Ammon's horn (tissue), 1 donor: Measurements from ENCODE around the gene C22orf23.

Experiments
- DNase-seq: peaks from one replicate; pipeline ENCODE4 v3.0.0-alpha.2; 2016; ENCODE audit warnings: low spot score

C22orf23 gene

DNA sequence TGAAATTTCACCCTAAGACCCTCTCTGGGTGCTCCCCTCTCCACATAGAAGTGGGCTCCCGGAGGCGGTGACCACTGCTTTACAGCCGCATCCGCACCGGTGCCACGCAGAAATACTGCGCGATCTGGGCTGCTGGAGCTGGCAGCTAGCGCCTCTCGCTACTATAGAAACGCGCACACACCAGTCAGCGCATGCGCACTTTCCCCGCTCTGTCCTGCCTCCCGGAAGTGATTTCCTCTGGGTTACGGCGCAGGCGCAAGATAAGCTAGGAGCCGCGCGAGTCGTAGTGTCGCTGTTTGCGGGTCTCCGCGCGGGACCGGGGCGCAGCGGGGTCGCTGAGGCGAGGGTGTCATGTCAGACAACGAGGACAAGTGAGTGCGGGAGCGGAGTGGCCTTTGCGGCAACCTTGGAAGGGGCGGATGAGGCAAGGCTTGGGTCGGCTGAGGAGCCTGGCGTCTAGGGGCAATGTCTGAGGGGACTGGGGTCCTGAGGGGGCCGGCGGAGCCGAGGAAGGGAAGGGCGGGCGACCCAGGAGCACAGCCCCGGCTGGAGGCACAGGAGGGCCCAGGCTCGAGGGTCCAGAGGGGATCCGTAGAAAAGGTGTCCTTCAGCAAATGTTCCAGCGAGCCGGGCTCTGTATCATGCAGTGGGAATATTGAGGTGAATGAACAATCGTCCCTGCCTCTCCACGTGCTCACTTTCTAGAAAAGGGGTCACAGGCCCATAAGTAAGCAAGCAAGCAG is at the start of gene C22orf23, which contains the start of gene POLR2F:
Gene C22orf23 (minus strand): TSS at position 165 of the 743 bp plus-strand sequence. CDS start 452 bp downstream, outside the sequence.
Gene POLR2F (plus strand): TSS at position 263 of the 743 bp plus-strand sequence. CDS start 89 bp downstream, at position 352.
- peak; percentile 96 for DNase-seq

DNA sequence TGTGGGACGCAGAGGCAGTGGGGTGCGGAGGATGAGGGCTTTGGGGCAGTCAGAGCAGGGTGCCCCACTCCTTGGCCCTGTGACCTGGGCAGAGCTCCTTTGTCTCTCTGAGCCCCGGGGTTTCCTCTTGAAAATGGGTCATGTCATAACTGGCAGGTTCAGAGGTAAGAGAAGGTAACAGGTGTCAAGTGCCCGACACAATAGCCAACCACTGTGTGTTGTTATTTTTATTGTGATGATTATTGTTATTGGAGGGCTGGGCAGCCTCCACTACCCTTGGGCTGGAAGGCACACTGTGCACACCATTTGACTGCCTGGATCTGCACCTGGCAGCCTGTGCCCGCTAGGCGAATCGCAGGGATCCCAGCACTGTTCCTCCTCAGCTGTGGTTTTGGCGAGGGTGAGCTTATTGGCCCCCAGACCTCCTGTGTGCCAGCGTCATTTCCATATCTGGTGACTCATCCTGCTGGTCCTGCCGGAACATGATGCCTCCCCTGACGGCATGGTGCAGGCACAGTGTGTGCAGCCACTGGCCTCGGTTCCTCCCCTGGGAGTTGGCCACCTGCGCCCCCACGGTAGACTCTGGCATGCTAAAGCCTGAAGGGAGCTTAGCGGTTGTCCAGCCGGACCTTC is 46.4 kb upstream of the C22orf23 start:
- DNase-seq, result peak; percentile 75

DNA sequence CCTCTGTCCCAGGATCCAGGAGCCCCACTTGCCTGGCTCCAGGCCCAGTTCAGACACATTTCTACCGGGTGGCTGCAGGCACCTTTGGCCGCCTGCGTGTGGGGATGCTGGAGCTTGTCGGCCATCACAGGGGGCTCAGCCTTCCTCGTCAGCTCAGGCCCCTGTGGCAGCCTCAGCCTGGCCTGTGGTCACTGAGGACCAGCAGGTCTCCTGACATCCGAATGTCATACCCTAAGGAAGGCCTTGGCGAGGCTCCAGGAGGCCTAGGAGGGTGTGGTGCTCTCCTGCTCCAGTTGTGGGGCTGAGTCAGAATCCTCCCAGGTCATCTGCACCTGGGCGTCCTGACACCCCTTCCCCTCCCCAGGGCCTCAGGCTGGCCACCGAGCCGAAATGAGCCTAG is 45.8 kb upstream of the C22orf23 start:
- no peak for DNase-seq

- DNase-seq, result peak; percentile 80
These were observed 45.1 kb upstream of the C22orf23 start for GRCh38 chr22:37998543-37998942.

DNA sequence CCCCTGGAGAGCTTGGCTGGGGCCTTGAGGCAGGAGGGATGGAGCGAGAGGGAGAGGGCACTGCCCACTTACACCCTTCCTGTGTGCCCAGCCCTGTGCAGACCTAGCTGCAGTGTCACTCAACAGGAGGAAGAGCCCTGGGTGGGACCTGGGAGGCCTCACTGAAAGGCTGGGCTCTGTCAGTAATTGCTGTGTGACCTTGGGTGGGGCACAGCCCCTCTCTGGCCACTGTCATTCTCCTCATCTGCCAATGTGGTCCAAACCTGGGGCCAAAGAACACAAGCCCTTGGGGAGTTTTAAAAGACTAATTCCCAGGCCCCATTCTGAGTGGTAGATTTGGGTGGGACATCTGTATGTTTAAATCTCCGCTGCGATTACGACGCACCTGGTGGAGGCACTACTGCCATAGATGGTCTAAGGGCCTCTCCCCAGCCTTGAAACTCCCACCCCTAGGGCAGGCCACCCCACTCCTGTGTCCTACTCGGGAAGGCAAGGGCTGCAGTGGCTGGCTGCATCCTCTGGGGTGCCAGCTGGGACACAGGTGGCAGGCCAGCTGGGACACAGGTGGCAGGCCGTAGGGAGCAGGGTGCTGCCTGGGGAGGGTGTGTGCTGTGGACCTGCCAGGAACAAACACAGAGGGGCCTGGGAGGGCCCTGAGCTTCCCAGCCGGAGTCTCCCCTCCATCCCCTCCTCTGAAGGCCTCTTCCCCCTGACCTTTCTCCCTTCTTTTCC is 43.3 kb upstream of the C22orf23 start:
- DNase-seq, result no peak

- DNase-seq, result no peak
These were observed 42.7 kb upstream of the C22orf23 start for GRCh38 chr22:37996079-37996478.

DNA sequence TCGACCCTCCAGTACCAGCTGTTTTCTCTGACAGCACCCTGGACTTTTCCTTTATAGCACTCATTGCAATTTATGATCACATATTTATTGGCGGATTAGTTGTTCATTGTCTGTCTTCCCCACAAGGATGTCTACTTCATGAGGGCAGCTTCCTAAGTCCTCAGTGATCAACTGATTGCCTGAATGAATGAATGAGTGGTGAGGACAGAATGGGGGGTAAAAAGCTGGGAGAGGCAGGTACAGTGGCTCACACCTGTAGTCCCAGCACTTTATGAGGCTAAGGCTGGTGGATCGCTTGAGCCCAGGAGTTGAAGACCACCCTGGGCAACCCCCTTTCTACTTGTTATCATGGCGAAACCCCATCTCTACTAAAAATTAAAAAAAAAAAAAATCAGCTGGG is 42.1 kb upstream of the C22orf23 start:
- no peak for DNase-seq

DNA sequence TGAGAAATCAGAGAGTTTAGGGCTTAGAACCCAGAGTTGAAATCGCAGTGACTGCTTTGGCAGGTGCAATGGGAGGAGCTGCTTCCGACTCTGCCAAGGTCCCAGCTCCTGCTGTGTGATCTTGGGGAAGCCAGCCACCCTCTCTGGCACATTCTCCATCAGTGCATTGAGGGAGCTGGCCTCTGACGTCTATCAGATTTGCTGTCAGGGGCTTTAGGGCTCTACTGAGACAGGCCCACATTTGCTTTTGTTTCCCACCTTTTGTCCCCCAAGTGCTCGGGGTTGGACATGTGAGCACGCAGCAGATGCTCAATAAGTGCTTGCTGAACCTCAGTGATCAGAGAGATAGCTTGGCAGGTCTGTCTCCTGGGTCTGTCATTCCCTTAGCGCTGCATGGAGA is 41.6 kb upstream of the C22orf23 start:
- no peak for DNase-seq

DNA sequence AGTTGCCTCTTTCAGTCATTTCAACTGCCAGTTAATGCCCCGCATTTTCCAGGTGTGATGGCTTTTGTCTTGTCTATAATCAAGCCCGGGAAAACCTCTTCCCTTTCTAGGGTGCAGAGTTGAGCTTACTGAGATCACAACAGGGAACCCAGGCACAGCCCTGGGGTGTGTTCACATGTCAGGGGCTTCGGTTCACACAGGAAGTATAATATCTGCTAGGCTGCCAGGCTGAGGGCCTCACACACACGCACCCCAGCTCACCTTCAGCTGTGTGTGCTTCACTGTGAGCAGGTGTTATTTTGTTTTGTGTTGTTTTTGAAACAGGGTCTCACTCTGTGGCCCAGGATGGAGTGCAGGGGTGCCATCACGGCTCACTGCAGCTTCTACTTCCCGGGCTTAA is 40.6 kb upstream of the C22orf23 start:
- DNase-seq, result no peak

DNA sequence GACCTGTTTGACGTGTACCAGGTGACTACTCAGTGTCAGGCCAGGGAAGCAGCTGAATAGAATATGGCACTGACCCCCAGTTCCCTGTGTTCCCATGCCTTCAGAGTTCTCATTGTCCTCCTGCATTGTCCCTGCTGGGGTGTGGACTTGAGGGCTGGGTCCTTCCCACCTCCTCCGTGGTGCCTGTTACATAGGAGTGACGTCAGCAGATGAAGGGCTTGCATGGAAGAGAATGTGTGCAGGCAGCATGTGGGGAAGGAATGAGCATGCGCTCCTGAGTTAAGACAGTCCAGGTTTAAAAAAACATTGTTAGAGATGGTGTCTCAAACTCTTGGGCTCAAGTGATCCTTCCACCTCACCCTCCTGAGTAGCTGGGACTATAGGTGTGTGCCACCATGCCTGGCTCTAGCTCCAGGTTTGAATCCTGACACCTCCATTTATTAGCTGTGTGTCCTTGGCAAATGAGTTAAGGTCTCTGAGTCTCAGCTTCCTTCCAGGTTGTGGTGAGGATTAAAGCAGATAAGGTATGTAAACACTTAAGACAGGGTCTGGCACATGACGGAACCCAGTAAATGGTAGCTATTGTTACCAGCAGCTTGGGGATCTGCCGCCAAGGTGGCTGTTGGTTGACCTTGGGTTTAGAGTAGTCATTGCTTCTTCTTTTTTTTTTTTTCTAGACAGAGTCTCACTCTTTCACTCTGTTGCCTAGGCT is 38.5 kb upstream of the C22orf23 start:
- no peak for DNase-seq

- no peak for DNase-seq
These were observed 37.5 kb upstream of the C22orf23 start for GRCh38 chr22:37990862-37991261.

DNA sequence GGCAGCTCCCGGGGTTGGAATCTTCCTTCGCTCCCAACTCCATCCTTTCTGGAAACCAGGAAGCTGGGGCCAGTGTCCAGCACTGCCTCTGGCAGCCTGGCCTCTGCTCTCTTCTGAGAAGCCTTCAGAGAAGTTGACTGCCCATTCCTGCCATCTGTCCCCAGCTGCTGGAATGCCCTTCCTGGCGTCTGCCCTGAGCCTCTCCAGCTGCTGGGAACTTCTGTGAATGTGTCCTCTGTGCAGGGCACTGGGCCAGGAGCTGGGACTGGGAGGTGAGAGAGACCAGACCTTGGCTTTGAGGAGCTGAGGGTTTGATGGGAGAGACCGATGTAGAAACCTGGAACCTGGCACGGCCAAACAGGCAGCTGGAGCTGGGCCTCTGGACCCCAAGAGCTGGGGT is 36.9 kb upstream of the C22orf23 start:
- DNase-seq, result no peak

DNA sequence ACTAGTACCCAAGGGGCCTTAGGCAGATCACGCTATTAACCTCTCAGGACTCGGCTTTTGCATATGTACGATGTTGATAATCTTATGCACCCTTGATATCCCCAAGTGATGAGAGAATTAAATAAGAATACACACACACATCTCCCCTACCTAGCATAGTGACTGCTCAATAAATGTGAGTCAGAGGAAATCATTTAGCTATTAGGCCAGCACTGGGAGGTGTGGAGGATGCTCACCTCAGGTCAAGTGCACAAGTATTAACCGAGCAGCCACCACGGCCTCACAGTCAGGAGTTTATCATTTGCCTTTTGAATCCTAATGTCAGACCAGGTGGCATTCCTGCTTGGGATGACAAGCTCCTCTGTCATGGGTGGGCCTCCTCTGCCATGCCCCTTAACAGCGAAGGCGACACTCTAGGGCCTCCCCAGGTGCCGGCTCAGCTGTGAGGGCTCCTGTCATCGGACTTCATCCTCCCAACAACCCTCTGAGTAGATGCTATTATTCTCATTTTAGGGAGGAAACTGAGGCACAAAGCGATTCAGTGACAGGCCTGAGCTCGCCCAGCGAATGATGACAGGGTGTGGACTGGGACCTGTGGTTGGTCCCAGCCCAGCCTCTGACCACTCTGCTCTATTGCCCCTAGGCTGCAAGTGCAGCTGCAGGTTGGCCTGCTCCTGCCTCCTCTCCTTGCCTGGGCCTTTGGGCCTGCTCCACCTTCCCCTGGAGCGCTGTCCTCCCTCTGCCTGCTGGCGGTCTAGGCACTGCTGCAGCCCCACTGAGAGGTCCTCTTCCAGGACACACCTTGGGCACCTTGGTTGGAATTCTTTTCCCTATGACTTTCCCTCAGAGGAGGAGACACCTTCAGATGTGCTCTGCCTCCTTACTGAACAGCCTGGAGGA is 36.0 kb upstream of the C22orf23 start:
- DNase-seq, result no peak

- DNase-seq, result no peak
These were observed 33.0 kb upstream of the C22orf23 start for GRCh38 chr22:37986371-37986770.

- peak; percentile 92 for DNase-seq
These were observed 32.4 kb upstream of the C22orf23 start for GRCh38 chr22:37985751-37986281.

- no peak for DNase-seq
These were observed 31.7 kb upstream of the C22orf23 start for GRCh38 chr22:37985050-37985585.

DNA sequence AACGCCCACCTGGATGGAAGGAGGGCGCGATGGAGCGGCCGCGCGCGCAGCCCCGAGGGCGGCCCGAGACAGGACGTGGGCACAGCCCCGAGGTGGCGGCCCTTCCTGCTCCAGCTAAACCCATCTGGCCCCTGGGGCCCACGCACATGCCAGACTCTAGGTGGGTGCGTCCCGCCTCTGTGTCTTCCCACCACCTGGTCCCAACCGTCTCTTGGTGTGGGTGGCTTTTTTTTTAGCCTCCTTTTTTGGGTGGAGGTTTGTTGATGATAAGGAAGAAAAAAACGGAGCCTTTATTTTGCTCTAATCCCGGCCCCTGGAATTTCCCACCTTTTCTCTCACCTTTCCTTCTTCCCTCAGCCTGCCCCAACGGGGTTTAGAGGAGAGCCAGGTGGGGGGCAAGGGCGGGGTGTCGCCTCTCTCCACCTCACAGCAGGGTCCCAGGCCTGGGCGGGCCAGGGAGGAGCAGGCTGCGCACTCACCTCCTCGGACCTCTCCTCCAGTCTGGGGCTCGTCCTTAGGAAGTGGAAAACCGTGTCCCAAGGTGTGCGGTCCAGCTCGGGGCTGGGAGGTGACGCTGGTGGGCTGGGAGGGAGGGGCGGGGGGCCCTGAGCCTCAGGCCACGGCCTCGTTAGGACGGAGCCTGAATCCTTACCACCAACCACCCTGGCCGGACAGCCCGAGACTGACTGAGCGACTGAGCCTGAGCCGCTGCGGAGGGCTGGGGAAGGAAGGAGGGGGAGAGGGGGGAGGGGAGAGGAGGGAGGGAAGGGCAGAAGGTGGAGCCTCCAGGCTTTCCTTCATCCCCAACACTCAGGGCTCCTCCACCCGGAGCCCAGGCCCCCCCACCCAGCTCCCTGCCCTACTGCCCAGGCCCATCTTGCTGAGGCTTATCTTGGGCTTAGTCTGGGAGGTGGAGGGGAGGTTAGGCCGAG is 30.7 kb upstream of the C22orf23 start, which contains the start of gene SOX10:
Gene SOX10 (minus strand): TSS at position 696 of the 932 bp plus-strand sequence. CDS start 771 bp downstream, outside the sequence.
- DNase-seq, result peak; percentile 87

DNA sequence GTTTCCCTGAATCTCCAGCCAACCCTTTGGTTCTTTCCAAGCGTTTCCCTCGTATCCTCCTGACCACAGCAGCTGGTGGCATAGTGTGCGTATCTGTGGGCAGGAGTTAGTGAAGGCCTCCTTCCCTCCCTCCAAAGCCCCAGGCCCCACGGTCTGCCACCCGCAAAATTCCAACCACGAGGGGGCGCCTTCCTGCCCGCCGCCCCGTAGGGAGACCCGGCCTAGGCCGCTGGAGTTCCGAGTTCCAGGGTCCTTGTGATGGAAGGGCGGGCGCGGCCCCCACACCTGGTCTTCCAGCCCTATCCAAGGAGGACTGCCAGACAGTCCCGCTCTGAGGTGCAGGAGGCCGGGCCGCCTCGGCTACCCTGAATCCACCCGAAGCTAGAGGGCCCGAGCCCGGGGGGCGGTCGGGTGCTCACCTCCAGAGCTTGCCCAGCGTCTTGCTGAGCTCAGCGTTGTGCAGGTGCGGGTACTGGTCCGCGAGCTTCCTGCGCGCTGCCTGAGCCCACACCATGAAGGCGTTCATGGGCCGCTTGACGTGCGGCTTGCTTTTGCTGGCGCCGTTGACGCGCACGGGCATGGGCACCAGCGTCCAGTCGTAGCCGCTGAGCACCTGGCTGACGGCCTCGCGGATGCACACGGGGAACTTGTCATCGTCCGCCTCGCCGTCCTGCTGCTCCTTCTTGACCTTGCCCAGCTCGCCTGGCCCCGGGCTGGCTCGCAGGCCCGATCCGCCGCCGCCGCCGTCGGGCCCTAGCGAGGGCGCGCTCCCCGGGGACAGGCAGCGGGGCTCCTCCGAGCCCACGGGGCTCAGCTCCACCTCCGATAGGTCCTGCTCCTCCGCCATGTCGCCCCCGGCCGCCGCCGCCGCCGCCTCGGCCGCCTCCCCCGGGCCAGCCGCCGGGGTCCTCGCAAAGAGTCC is 29.8 kb upstream of the C22orf23 start:
- DNase-seq, result no peak
